Transverse colon (tissue), 4 donors: ENCODE measurements around the gene NUMA1.

Experiments used
- POLR2A ChIP-seq: fragments of 450-650 bp; IDR thresholded peaks from one replicate; pipeline ENCODE4 v1.6.1; 2016; ENCODE audit warnings: antibody characterized with exemption, mild to moderate bottlenecking, moderate library complexity
- POLR2AphosphoS5 ChIP-seq, 3 donors: sonication (generic); formaldehyde crosslinking; IDR thresholded peaks; one replicate each; pipeline ENCODE4 v1.6.1; 2016; ENCODE audit warnings: antibody characterized with exemption in 3 of 3
- TF ChIP-seq, protein P1 (sequence below), 5 experiments: fragments of 200-600 bp in 3 of 5; fragments of 450-650 bp in 2 of 5; sonication (generic) in 3 of 5; IDR thresholded peaks; 1 replicate in 2 of 5; 2 replicates in 3 of 5; pipeline ENCODE4 v1.5.1; 2016 to 2017; ENCODE audit warnings: antibody characterized with exemption in 5 of 5, inconsistent platforms in 3 of 5, mild to moderate bottlenecking in 2 of 5, moderate library complexity in 1 of 5

GRCh38 chr11:72070491-72070890 lies 9.9 kb downstream of the NUMA1 start:
- TF ChIP-seq, protein P1, sequence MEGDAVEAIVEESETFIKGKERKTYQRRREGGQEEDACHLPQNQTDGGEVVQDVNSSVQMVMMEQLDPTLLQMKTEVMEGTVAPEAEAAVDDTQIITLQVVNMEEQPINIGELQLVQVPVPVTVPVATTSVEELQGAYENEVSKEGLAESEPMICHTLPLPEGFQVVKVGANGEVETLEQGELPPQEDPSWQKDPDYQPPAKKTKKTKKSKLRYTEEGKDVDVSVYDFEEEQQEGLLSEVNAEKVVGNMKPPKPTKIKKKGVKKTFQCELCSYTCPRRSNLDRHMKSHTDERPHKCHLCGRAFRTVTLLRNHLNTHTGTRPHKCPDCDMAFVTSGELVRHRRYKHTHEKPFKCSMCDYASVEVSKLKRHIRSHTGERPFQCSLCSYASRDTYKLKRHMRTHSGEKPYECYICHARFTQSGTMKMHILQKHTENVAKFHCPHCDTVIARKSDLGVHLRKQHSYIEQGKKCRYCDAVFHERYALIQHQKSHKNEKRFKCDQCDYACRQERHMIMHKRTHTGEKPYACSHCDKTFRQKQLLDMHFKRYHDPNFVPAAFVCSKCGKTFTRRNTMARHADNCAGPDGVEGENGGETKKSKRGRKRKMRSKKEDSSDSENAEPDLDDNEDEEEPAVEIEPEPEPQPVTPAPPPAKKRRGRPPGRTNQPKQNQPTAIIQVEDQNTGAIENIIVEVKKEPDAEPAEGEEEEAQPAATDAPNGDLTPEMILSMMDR (IDR thresholded peaks at IDR 0.05) = no peak
- TF ChIP-seq POLR2AphosphoS5 (IDR thresholded peaks at IDR 0.05) (no peak), POLR2A (no peak)
